GM18861 (cell line): Measurements from ENCODE around the gene DCDC1.

Experiments used
- ATAC-seq: cut with Tn5 transposase; IDR thresholded peaks from one replicate; pipeline ENCODE4 v1.9.1; 2021; ENCODE audit not compliant: unreplicated experiment

Gene DCDC1

GRCh38 chr11:31237819-31238760, 131.4 kb downstream of the DCDC1 start:
- ATAC-seq: no peak

- no peak for ATAC-seq
These were observed 133.4 kb downstream of the DCDC1 start for GRCh38 chr11:31236143-31236542.

- no peak for ATAC-seq
These were observed 136.1 kb downstream of the DCDC1 start for GRCh38 chr11:31233425-31233824.

- ATAC-seq: no peak
These were observed 137.9 kb downstream of the DCDC1 start for GRCh38 chr11:31231601-31232000.

- no peak for ATAC-seq
These were observed 150.7 kb downstream of the DCDC1 start for GRCh38 chr11:31218847-31219246.

DNA sequence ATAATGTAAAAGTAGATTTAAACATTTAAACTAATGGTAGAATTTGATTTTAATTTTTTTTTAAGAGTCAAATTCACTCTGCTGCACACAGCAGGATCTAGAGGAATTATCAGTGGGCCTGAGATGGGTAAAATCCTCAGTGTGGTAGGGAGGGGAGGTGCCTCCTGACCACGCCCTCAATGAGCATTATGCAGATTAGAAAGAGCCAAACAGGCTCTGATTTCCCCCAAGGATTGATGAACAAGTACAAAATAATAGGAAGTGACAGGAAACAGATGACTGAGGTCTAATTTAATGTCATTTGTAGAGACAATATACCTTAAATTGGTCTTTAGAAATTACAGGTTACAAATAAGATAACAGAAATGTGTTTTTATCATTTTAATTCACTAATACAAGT, 155.2 kb downstream of the DCDC1 start:
- ATAC-seq: no peak

- ATAC-seq: no peak
These were observed 170.2 kb downstream of the DCDC1 start for GRCh38 chr11:31199378-31199777.

DNA sequence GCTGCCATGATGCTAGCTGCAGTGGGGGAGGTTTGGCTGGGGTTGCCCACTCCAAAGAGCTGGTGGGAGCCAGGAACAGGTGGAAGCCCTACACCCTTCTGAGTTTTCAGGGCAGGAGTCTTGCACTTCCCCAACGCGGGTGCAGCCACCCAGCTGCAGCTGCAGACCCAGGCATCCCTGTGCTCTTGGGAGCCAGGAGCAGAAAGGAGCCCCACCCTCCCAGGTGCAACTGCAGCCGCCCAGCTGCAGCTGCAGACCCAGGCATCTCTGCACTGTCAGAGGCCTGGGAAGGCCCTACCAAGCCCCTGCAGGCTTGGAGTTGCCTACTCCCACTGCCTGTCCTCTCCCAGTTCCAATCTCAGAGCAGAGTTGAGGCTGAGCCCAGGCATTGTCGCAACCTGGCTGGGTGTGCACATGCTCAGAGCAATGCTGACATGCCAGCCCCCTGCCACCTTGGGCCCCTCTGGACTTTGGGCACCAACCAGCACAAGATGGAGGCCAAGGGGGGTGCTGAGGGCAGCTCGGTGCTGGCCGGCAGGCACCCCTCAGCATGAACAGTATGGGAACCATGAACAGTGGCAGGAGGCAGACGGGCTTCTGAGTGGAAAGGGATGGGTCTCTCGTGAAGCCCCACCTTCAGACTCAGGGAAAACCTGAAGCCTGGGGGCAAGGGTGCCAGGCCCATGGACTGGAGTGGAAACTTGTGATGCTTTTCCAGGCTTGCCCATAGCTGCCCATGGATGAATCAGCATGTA, 195.4 kb downstream of the DCDC1 start:
- no peak for ATAC-seq

DNA sequence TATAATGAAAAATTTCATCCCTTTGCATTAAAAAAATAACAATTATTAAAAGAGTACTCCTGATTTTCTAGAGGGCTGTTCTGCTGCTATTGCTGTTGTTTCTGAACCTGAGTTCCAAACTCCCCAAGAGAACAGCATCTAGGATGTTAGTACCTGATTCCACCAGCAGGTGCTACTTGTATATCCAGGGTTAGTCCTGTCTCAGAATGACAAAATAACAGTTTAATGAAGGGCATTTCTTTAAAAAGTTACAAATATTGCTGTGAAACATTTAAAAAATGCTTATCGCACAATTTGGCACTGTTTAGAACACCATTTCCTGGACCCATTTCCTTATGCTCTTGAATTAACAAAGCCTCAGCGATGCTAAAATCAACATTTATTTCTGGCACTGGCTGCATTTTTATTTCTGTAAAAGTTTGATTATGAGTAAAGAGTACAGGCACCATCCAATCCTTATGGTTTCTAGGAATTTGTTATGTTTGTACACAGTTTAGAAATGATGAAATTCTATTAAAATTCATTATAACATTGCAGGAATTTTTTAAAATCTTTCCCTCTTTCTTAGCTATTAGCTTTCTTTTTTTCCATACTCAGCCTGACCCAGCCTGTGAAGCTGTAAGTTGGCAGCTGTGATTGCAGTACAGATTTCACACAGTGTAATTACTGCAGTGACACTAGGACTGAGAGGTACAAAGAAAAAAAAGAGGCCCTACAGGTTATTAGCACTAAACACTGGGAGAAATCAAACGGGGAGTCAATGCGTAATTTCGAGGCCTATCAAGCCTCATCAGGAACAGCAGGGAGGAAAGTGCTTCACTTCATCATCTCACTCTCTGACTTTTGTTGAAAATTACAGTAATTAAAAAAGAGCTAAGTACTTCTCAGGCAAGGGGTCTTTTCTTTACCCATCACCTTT, 208.8 kb downstream of the DCDC1 start:
- ATAC-seq: no peak

GRCh38 chr11:31150841-31151240, 218.7 kb downstream of the DCDC1 start:
- no peak for ATAC-seq

DNA sequence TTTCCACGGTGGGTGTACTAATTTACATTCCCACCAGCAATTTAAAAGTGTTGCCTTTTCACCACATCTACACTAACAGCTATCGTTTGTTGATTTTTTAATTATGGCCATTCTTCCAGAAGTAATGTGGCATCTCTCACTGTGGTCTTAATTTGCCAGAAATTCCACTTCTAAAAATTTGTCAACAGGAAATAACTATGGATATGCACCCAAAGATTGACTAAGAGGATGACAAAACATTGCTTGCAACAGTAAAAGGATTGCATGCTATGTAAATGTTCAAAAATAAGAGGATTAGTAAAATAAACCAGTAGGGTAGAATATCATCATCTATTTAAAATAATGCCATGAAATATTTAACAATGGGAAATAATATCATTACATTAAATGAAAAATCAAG, 219.5 kb downstream of the DCDC1 start:
- no peak for ATAC-seq

DNA sequence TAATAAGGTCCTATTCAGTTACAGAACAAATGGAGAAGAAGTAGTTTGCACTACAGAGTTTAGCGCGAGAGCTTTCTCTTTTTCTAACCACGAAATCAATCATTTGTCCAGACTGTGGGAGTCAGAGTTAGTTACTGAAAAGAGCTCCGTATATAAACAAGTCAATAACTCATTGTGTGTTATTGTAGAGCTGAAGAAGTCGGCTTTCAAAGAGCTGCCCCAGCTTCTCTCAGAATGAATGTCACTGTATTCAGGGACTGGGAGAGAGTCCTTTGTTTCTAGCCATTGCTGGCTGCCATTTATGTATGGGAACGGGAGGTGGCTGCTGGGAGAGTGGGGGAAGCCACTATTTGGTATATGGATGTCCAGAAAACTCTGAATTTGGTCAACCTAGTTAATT, 227.8 kb downstream of the DCDC1 start:
- ATAC-seq: no peak

GRCh38 chr11:31139479-31139878, 230.1 kb downstream of the DCDC1 start:
- ATAC-seq: no peak

- ATAC-seq: no peak
These were observed 236.8 kb downstream of the DCDC1 start for GRCh38 chr11:31132531-31133421.

- ATAC-seq: no peak
These were observed 237.8 kb downstream of the DCDC1 start for GRCh38 chr11:31131760-31132159.

DNA sequence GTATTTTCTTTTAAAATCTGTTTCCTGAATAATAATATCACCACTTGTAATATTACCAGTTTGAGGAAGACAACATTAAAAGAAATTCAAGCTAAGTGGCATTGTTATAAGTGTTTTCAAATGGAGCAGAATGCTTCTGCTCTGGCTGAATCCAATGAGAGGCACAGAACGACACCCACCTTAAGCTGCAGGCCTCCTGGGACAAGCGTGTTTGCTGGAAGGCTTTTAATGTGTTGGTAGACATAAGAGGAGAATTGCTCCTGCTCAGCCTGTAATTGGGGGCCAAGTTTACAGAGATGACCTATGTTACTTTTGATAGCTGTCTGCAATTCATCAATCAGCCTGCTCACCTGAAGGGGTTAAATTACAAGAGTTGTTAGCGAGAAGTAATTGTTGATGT, 242.2 kb downstream of the DCDC1 start:
- ATAC-seq: no peak

DNA sequence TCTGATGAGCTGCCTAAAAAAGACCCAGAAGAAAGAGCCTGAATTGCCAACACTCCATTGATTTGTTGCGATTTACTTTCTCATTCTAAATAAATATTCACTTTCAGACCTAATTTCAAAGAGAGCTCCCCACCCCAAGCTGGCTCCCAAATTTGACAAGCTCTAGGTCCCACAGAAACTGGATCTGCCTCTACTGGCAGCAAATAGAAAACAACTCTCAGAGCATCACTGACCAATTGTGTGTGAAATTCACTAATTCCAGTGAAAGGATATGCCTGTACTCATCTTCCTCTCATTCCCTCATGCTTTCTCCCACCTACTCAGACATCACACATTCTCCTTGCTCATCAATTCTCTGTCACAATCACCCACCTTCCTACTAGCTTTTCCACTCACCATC, 249.1 kb downstream of the DCDC1 start:
- ATAC-seq: no peak

DNA sequence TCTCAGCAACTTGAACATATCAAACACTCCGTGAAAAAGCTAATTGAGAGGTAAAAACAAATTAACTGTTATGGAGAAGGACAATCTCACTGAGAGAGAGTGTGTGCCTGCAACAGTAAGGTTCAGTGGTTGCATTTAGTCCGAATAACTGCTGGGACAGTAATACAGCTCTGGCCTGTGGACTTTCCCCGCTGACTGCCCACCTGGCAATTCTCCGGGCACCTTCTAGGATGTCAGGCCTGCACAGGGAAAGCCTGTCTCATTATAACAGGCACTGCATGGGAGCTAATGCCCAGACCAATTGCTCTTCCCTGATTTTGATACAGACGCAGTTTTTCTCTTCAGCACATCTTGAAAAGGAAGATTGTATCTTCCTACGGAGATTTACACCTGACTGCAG, 251.0 kb downstream of the DCDC1 start:
- no peak for ATAC-seq

- no peak for ATAC-seq
These were observed 252.5 kb downstream of the DCDC1 start for GRCh38 chr11:31117038-31117437.

GRCh38 chr11:31114442-31114841, 255.1 kb downstream of the DCDC1 start:
- no peak for ATAC-seq
